Trophoblast cell (in vitro differentiated cells and primary cell): ENCODE results near the gene REN.

ENCODE experiments used
- DNase-seq, 2 donors: peaks; one replicate each; pipeline ENCODE4 v3.0.0-alpha.2; 2016
- H2AFZ ChIP-seq: 2 replicates; pipeline ENCODE4 v1.6.1; 2013; ENCODE audit warnings: low read length, moderate library complexity, mild to moderate bottlenecking; ENCODE audit not compliant: insufficient read depth, poor library complexity
- H2AK5ac ChIP-seq: 2 replicates; pipeline ENCODE4 v1.6.1; 2013; ENCODE audit warnings: mild to moderate bottlenecking, low read length
- H2BK120ac ChIP-seq: 2 replicates; pipeline ENCODE4 v1.6.1; 2013; ENCODE audit warnings: low read length, mild to moderate bottlenecking, moderate library complexity; ENCODE audit not compliant: insufficient read depth, poor library complexity
- H2BK12ac ChIP-seq: 2 replicates; pipeline ENCODE4 v1.6.1; 2013; ENCODE audit warnings: mild to moderate bottlenecking, low read length, moderate library complexity
- H2BK5ac ChIP-seq: 2 replicates; pipeline ENCODE4 v1.6.1; 2013; ENCODE audit warnings: low read length, low read depth, moderate library complexity, mild to moderate bottlenecking; ENCODE audit not compliant: poor library complexity
- H3K14ac ChIP-seq: 2 replicates; pipeline ENCODE4 v1.6.1; 2013; ENCODE audit warnings: mild to moderate bottlenecking, low read length
- H3K18ac ChIP-seq: 2 replicates; pipeline ENCODE4 v1.6.1; 2013; ENCODE audit warnings: mild to moderate bottlenecking, low read length
- H3K23ac ChIP-seq: 2 replicates; pipeline ENCODE4 v1.6.1; 2013; ENCODE audit warnings: low read length
- H3K27ac ChIP-seq: 2 replicates; pipeline ENCODE4 v1.5.1; 2013; ENCODE audit warnings: low read depth, mild to moderate bottlenecking, inconsistent platforms, low read length, moderate library complexity
- H3K27me3 ChIP-seq: 2 replicates; pipeline ENCODE4 v1.6.1; 2013; ENCODE audit warnings: inconsistent platforms, mild to moderate bottlenecking, low read length, moderate library complexity; ENCODE audit not compliant: insufficient read depth
- H3K36me3 ChIP-seq, 2 experiments: 1 replicate in 1 of 2; 2 replicates in 1 of 2; pipeline ENCODE4 v1.6.1; 2013; ENCODE audit warnings: low read length in 2 of 2, mild to moderate bottlenecking in 2 of 2, moderate library complexity in 1 of 2; ENCODE audit not compliant: insufficient read depth in 2 of 2, control insufficient read depth in 1 of 2
- H3K4ac ChIP-seq: 2 replicates; pipeline ENCODE4 v1.6.1; 2013; ENCODE audit warnings: low read depth, mild to moderate bottlenecking, low read length, moderate library complexity
- H3K4me1 ChIP-seq, 2 experiments: 1 replicate in 1 of 2; 2 replicates in 1 of 2; pipeline ENCODE4 v1.6.1; 2013; ENCODE audit warnings: low read length in 2 of 2, mild to moderate bottlenecking in 2 of 2, moderate library complexity in 1 of 2; ENCODE audit not compliant: insufficient read depth in 2 of 2, control insufficient read depth in 1 of 2
- H3K4me2 ChIP-seq: 2 replicates; pipeline ENCODE4 v1.6.1; 2013; ENCODE audit warnings: inconsistent platforms, mild to moderate bottlenecking, low read length, moderate library complexity
- H3K4me3 ChIP-seq: 2 replicates; pipeline ENCODE4 v1.5.1; 2013; ENCODE audit warnings: mild to moderate bottlenecking, low read depth, low read length, inconsistent platforms
- H3K79me1 ChIP-seq: one replicate; pipeline ENCODE4 v1.6.1; 2013; ENCODE audit warnings: low read length
- H3K79me2 ChIP-seq: 2 replicates; pipeline ENCODE4 v1.6.1; 2013; ENCODE audit warnings: low read length, mild to moderate bottlenecking; ENCODE audit not compliant: control insufficient read depth, insufficient read depth, poor library complexity
- H3K9ac ChIP-seq: 2 replicates; pipeline ENCODE4 v1.6.1; 2013; ENCODE audit warnings: mild to moderate bottlenecking, low read length
- H3K9me3 ChIP-seq: 2 replicates; pipeline ENCODE4 v1.6.1; 2013; ENCODE audit warnings: low read depth, mild to moderate bottlenecking, control low read depth, inconsistent platforms, low read length; ENCODE audit not compliant: insufficient read depth
- H4K12ac ChIP-seq: 2 replicates; pipeline ENCODE4 v1.6.1; 2013; ENCODE audit warnings: low read depth, mild to moderate bottlenecking, low read length, moderate library complexity
- H4K8ac ChIP-seq: 2 replicates; pipeline ENCODE4 v1.6.1; 2013; ENCODE audit warnings: low read depth, mild to moderate bottlenecking, low read length, moderate library complexity
- H4K91ac ChIP-seq: one replicate; pipeline ENCODE4 v1.6.1; 2013; ENCODE audit warnings: low read depth, mild to moderate bottlenecking, low read length, moderate library complexity
- WGBS: extraction: QIAGEN DNeasy Blood & Tissue Kit; methylation state at CpG from one replicate; pipeline ENCODE4 v1.1.7; 2013; ENCODE audit warnings: missing lambda C conversion rate; ENCODE audit not compliant: insufficient read length, insufficient coverage; ENCODE audit errors: extremely low coverage; 5-methylcytosine and 5-hydroxymethylcytosine counted together

REN gene

DNA sequence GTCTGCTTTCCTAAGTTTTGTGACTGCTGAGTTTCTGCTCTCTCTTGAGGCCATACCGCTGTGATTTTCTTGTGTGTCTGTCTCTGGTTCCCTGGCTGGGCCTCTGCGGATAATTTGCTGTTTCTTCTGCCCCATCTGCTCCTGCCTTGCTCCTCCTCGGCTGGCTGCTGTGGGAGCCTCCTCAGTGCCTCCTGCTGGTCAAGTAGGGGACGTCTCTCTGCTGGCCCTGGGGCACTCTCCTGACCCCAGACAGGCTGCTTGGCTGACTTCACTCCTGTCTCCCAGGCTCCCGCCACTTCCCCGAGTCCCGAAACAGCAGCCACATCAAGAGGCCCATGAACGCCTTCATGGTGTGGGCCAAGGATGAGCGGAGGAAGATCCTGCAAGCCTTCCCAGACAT lies 42.8 kb downstream of the REN start:
- no peak for DNase-seq
- Histone ChIP-seq H3K23ac (no peak overlapping the region), H3K36me3 (peaks cover 62 to 74% of the 10 kb centered on the region in 2 experiments), H3K18ac (no peak overlapping the region), H2AFZ (no peak overlapping the region), H2BK5ac (no peak overlapping the region), H2BK12ac (no peak overlapping the region), H3K79me1 (no peaks in the 10 kb centered on the region), H4K91ac (no peak overlapping the region), H3K79me2 (no peaks in the 10 kb centered on the region), H4K8ac (no peak overlapping the region), H2BK120ac (no peak overlapping the region), H3K4ac (no peak overlapping the region), H3K14ac (no peak overlapping the region), H2AK5ac (no peak overlapping the region), H3K9ac (no peak overlapping the region), H3K27ac (no peak overlapping the region), H3K27me3 (no peaks in the 10 kb centered on the region), H3K4me2 (no peak overlapping the region), H3K4me3 (no peak overlapping the region), H4K12ac (no peak overlapping the region), H3K9me3 (peaks cover 2% of the 10 kb centered on the region), H3K4me1 (no peaks in the 10 kb centered on the region)
- WGBS, result no CpG with 5 or more reads among the region's 9 CpGs

DNA sequence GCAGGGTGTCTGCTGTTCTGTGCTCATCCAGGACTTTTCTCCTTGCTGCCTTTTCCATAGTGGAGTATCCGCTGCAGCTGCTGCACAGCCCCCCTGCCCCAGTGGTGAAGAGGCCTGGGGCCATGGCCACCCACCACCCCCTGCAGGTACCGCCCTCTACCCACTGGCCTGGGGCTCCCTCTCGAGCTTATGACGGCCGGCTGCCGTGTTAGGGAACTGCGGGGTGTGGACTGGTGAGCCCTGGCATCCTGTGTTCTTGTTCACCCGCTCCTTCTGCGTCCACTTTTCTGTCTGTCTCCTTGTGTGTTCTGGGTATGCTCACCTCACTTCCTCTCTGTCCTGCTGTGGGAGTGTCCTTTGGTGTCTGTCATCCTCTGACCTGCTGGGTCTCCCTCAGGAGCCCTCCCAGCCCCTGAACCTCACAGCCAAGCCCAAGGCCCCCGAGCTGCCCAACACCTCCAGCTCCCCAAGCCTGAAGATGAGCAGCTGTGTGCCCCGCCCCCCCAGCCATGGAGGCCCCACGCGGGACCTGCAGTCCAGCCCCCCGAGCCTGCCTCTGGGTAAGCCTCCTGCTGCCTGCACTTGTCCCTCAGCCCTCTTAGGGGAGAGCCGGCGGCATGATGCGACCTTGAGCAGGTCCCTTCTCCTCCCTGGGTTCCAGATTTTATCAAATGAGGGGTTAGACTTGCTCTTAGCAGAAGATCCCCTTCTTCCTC lies 44.1 kb downstream of the REN start:
- H3K27ac ChIP-seq, result no peak overlapping the region
- peaks cover 69 to 78% of the 10 kb centered on the region in 2 experiments for H3K36me3 ChIP-seq
- H3K27me3 ChIP-seq, result no peaks in the 10 kb centered on the region
- no peak overlapping the region for H4K91ac ChIP-seq
- no peak overlapping the region for H3K23ac ChIP-seq
- H3K79me2 ChIP-seq, result no peaks in the 10 kb centered on the region
- no peak overlapping the region for H2AFZ ChIP-seq
- H3K4ac ChIP-seq, result no peak overlapping the region
- no peak overlapping the region for H4K12ac ChIP-seq
- no peak overlapping the region for H2BK12ac ChIP-seq
- H4K8ac ChIP-seq, result no peak overlapping the region
- no peak overlapping the region for H2BK5ac ChIP-seq
- no peak overlapping the region for H2BK120ac ChIP-seq
- H3K4me2 ChIP-seq, result no peak overlapping the region
- H3K4me3 ChIP-seq, result no peak overlapping the region
- no peak overlapping the region for H2AK5ac ChIP-seq
- H3K4me1 ChIP-seq, result no peaks in the 10 kb centered on the region
- H3K9ac ChIP-seq, result no peak overlapping the region
- H3K18ac ChIP-seq, result no peak overlapping the region
- WGBS, result no CpG with 5 or more reads among the region's 17 CpGs
- H3K14ac ChIP-seq, result no peak overlapping the region
- no peaks in the 10 kb centered on the region for H3K79me1 ChIP-seq
- DNase-seq, result no peak
- peaks cover 2% of the 10 kb centered on the region for H3K9me3 ChIP-seq

DNA sequence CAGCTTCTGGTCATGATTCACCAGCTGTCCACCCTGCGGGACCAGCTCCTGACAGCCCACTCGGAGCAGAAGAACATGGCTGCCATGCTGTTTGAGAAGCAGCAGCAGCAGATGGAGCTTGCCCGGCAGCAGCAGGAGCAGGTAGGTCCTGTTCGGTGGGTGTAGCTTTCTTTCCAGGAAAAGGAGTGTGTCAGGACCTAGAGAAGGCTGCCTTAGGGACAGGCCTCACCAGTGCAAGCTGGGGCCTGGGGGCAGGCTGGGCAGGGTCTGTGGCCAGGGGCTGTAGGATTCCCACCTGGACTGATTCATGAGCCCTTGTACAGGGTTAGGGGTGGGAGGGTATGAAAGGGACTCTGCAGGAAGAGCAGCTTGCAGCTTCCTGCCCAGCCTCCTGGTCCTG lies 49.6 kb downstream of the REN start:
- H3K9ac ChIP-seq, result no peak overlapping the region
- no peak for DNase-seq
- H3K79me1 ChIP-seq, result no peaks in the 10 kb centered on the region
- no peak overlapping the region for H3K18ac ChIP-seq
- no peak overlapping the region for H2BK120ac ChIP-seq
- H2AK5ac ChIP-seq, result no peak overlapping the region
- H3K36me3 ChIP-seq, result peaks cover 33 to 40% of the 10 kb centered on the region in 2 experiments
- no peak overlapping the region for H4K91ac ChIP-seq
- no peak overlapping the region for H3K14ac ChIP-seq
- no peak overlapping the region for H3K4ac ChIP-seq
- no peak overlapping the region for H3K27ac ChIP-seq
- no peak overlapping the region for H3K4me2 ChIP-seq
- H3K4me3 ChIP-seq, result no peak overlapping the region
- H3K9me3 ChIP-seq, result no peaks in the 10 kb centered on the region
- no CpG with 5 or more reads among the region's 4 CpGs for WGBS
- H2BK5ac ChIP-seq, result no peak overlapping the region
- no peak overlapping the region for H4K12ac ChIP-seq
- no peak overlapping the region for H2BK12ac ChIP-seq
- H3K27me3 ChIP-seq, result no peaks in the 10 kb centered on the region
- H4K8ac ChIP-seq, result no peak overlapping the region
- H3K4me1 ChIP-seq, result peaks cover 2 to 6% of the 10 kb centered on the region in 2 experiments
- H2AFZ ChIP-seq, result no peak overlapping the region
- H3K23ac ChIP-seq, result no peak overlapping the region
- peaks cover 2% of the 10 kb centered on the region for H3K79me2 ChIP-seq

DNA sequence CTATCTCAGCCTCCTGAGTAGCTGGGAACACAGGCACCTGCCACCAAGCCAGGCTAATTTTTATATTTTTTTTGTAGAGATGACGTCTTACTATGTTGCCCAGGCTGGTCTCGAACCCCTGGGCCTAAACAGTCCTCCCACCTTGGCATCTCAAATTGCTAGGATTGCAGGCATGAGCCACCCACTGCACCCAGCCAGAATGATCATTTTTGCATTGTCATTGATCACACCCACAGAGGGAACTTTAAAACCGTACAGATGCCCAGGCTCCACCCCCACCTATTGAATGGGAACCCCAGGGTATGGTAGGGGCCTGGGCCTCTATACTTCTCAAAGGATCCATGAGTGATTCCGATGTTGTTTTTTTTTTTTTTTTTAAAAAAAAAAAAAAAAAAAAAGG lies 51.0 kb downstream of the REN start:
- H4K12ac ChIP-seq, result no peak overlapping the region
- H3K79me1 ChIP-seq, result no peaks in the 10 kb centered on the region
- H2BK5ac ChIP-seq, result no peak overlapping the region
- H3K23ac ChIP-seq, result no peak overlapping the region
- H3K18ac ChIP-seq, result no peak overlapping the region
- no CpG with 5 or more reads among the region's 4 CpGs for WGBS
- H3K27ac ChIP-seq, result no peak overlapping the region
- H4K8ac ChIP-seq, result no peak overlapping the region
- no peak overlapping the region for H2BK120ac ChIP-seq
- no peak overlapping the region for H3K4ac ChIP-seq
- no peak overlapping the region for H2AK5ac ChIP-seq
- no peaks in the 10 kb centered on the region for H3K9me3 ChIP-seq
- peaks cover 28 to 30% of the 10 kb centered on the region in 2 experiments for H3K36me3 ChIP-seq
- H3K4me1 ChIP-seq, result peaks cover 5 to 6% of the 10 kb centered on the region in 2 experiments
- H3K4me2 ChIP-seq, result no peak overlapping the region
- no peak overlapping the region for H3K9ac ChIP-seq
- no peak overlapping the region for H3K4me3 ChIP-seq
- peaks cover 2% of the 10 kb centered on the region for H3K79me2 ChIP-seq
- no peak overlapping the region for H4K91ac ChIP-seq
- no peak overlapping the region for H2AFZ ChIP-seq
- H3K27me3 ChIP-seq, result no peaks in the 10 kb centered on the region
- H3K14ac ChIP-seq, result no peak overlapping the region
- no peak overlapping the region for H2BK12ac ChIP-seq
- no peak for DNase-seq
